DND-41 (cell line): ENCODE data around the gene PPP6R2.

Experiments used
- ATAC-seq: fragments of 200-7000 bp; cut with Tn5 transposase; 3 replicates; pipeline ENCODE4 v1.9.1; 2021; ENCODE audit warnings: low read depth; ENCODE audit not compliant: insufficient read depth
- DNase-seq: peaks from one replicate; pipeline ENCODE4 v3.0.0-alpha.2; 2020
- H2AFZ ChIP-seq: 2 replicates; pipeline ENCODE4 v1.6.0; 2012; ENCODE audit warnings: low read depth, low read length
- H3K27ac ChIP-seq: 2 replicates; pipeline ENCODE4 v1.5.1; 2012; ENCODE audit warnings: low read length, inconsistent platforms
- H3K27me3 ChIP-seq: fragments of 200-600 bp; sonication (generic); 2 replicates; pipeline ENCODE4 v1.6.0; 2012; ENCODE audit warnings: low read length, mild to moderate bottlenecking, inconsistent platforms; ENCODE audit not compliant: insufficient read depth, poor library complexity
- H3K36me3 ChIP-seq: 2 replicates; pipeline ENCODE4 v1.5.1; 2012; ENCODE audit warnings: low read length, inconsistent platforms; ENCODE audit not compliant: insufficient read depth
- H3K4me1 ChIP-seq: 2 replicates; pipeline ENCODE4 v1.5.1; 2012; ENCODE audit warnings: mild to moderate bottlenecking, low read length; ENCODE audit not compliant: insufficient read depth
- H3K4me2 ChIP-seq: 2 replicates; pipeline ENCODE4 v1.6.0; 2012; ENCODE audit warnings: mild to moderate bottlenecking, moderate library complexity, low read length, inconsistent platforms; ENCODE audit not compliant: insufficient read depth
- H3K4me3 ChIP-seq, 2 experiments: fragments of 200-600 bp in 1 of 2; shearing (Covaris generic) in 1 of 2; 2 replicates each; pipeline ENCODE4 v1.5.1; 2012 to 2016; ENCODE audit warnings: inconsistent platforms in 2 of 2, low read length in 2 of 2, mild to moderate bottlenecking in 2 of 2, low read depth in 1 of 2, moderate library complexity in 1 of 2
- H3K79me2 ChIP-seq: 2 replicates; pipeline ENCODE4 v1.6.0; 2012; ENCODE audit warnings: low read length, inconsistent platforms; ENCODE audit not compliant: insufficient read depth
- H3K9ac ChIP-seq: 2 replicates; pipeline ENCODE4 v1.6.0; 2012; ENCODE audit warnings: low read depth, mild to moderate bottlenecking, inconsistent platforms, low read length, moderate library complexity
- H3K9me3 ChIP-seq: 2 replicates; pipeline ENCODE4 v1.5.1; 2012; ENCODE audit warnings: low read length, moderate library complexity, mild to moderate bottlenecking, inconsistent platforms; ENCODE audit not compliant: insufficient read depth, severe bottlenecking
- H4K20me1 ChIP-seq: 2 replicates; pipeline ENCODE4 v1.6.0; 2012; ENCODE audit warnings: low read length; ENCODE audit not compliant: insufficient read depth
- CTCF ChIP-seq: IDR thresholded peaks from 2 replicates; pipeline ENCODE4 v1.5.1; 2012; ENCODE audit warnings: borderline replicate concordance, low read length, moderate library complexity, mild to moderate bottlenecking; ENCODE audit not compliant: poor library complexity, severe bottlenecking; ENCODE audit errors: extremely low read depth
- EZH2 ChIP-seq: IDR thresholded peaks from 3 replicates; pipeline ENCODE4 v1.6.1; 2012; ENCODE audit warnings: borderline replicate concordance, low read depth, mild to moderate bottlenecking, moderate library complexity, low read length, inconsistent platforms; ENCODE audit not compliant: severe bottlenecking

PPP6R2 gene

GRCh38 chr22:50303848-50304527 is 39.1 kb upstream of the PPP6R2 start:
- H3K9ac ChIP-seq: no peak overlapping the region
- DNase-seq: no peak
- no peaks in the 10 kb centered on the region for H3K9me3 ChIP-seq
- no peak overlapping the region for H3K27ac ChIP-seq
- ATAC-seq: no peak
- H2AFZ ChIP-seq: no peak overlapping the region
- peaks cover 19% of the 10 kb centered on the region for H3K27me3 ChIP-seq
- H3K4me1 ChIP-seq: peaks cover 15% of the 10 kb centered on the region
- TF ChIP-seq CTCF: no peak
- no peak for TF ChIP-seq EZH2
- no peaks in the 10 kb centered on the region for H3K79me2 ChIP-seq
- H3K4me3 ChIP-seq: no peak overlapping the region
- H3K4me2 ChIP-seq: no peak overlapping the region
- H3K36me3 ChIP-seq: no peaks in the 10 kb centered on the region
- peaks cover 26% of the 10 kb centered on the region for H4K20me1 ChIP-seq

- Histone ChIP-seq H4K20me1 (peaks cover 26% of the 10 kb centered on the region), H3K36me3 (no peaks in the 10 kb centered on the region), H3K4me2 (no peak overlapping the region), H2AFZ (no peak overlapping the region), H3K9ac (no peak overlapping the region), H3K79me2 (no peaks in the 10 kb centered on the region), H3K27me3 (peaks cover 19% of the 10 kb centered on the region), H3K4me1 (peaks cover 15% of the 10 kb centered on the region), H3K27ac (no peak overlapping the region), H3K9me3 (no peaks in the 10 kb centered on the region), H3K4me3 (no peak overlapping the region)
- ATAC-seq (no peak), DNase-seq (no peak)
- TF ChIP-seq EZH2 (no peak), CTCF (no peak)
Measured at GRCh38 chr22:50304528-50305392, 38.4 kb upstream of the PPP6R2 start.

- no peak for DNase-seq
- Histone ChIP-seq H3K27ac (no peak overlapping the region), H2AFZ (no peak overlapping the region), H3K27me3 (peaks cover 19% of the 10 kb centered on the region), H3K4me2 (no peak overlapping the region), H3K36me3 (no peaks in the 10 kb centered on the region), H4K20me1 (peaks cover 26% of the 10 kb centered on the region), H3K4me1 (peaks cover 15% of the 10 kb centered on the region), H3K9ac (no peak overlapping the region), H3K79me2 (no peaks in the 10 kb centered on the region), H3K4me3 (no peak overlapping the region), H3K9me3 (no peaks in the 10 kb centered on the region)
- TF ChIP-seq CTCF: no peak
- no peak for TF ChIP-seq EZH2
- ATAC-seq: no peak
Measured at GRCh38 chr22:50305393-50305922, 37.7 kb upstream of the PPP6R2 start.
